GM12872 (cell line): ENCODE data around the gene CGB8.
"Not testable (repeated sequence)": the region's sequence is repeated elsewhere in the genome, so short reads cannot be mapped to it uniquely, and the experiment has no call there.

Source experiments
- CTCF ChIP-seq: IDR thresholded peaks from 3 replicates; pipeline ENCODE4 v1.5.1; 2011; ENCODE audit warnings: low read depth, mild to moderate bottlenecking, low read length, moderate library complexity; ENCODE audit not compliant: insufficient read depth

Gene CGB8

DNA sequence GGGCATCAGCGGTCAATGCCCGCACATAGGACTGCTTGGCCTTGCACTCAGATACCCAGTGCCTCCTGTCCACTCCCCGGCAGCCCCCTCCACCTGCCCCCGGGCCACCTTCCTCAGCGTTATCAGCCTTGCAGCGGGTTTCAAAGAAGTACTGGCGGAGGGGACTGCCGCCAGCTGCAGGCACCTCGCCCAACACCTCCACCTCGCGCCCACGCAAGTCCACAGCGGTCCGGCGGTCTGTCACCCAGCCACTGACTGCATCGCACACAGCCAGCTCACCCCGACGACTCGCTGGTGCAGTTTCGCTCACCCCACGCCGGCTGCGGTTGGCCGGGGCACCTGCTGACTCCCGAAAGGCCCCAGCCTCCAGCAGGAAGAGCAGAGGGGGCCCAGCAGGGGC lies 12.5 kb upstream of the CGB8 start:
- no peak for TF ChIP-seq CTCF

DNA sequence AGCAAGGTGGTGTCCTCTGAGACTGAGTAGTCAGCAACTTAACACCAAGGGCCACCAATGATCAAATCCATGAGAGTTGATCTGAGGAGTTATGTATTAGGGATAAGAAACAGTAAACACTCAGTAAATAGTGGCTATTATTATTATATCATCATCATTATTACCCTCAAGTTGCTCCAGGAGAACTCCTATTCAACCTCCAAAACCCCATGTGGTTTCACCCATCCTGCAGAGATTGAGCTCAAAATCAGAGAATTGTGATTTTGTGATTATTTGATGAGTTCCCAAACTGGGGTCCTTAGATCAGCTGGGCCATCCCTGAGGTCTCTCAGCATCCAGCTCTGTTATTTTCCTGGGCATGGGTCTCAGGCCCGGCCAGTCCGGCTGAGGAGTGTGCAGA lies 12.1 kb upstream of the CGB8 start:
- TF ChIP-seq CTCF, result no peak

DNA sequence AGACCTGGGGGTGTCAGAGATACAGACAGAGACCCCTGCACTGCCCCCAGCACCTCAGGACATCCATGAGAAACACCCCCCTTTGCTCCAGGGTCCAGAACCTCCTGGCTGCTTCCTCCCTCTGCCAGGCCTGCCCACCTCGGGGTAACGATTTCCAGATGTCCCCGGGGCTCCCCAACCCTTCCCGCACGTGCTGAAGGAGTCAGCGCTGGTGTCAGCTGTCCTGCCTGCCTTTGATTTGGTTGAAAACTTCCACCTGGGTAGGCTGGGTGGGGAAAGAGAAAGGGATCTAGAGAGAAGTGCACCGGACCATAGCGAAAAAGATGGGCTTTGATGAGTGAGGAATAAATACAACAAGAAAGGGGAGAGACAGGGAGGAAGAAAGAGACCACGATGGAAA lies 10.1 kb upstream of the CGB8 start:
- TF ChIP-seq CTCF, result no peak

DNA sequence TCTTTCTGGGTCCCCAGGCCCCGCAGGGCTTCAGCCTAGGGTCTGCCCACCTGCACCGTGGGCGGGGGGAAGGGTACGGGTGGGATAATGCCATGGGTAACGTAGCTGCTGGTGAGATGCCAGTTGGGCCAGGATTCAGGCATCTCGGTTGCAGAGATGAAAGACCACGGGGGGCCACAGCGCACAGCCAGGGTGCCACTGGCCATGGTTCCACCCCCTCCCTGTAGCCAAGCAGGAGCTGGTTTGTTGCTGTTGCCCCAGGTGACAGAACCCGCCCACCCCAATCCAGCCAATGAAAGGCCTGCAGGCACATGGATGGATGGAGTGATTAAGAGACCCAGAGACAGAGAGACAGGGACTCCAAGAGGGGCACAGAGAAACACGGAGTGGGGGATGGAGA lies 9.7 kb upstream of the CGB8 start:
- TF ChIP-seq CTCF, result no peak

DNA sequence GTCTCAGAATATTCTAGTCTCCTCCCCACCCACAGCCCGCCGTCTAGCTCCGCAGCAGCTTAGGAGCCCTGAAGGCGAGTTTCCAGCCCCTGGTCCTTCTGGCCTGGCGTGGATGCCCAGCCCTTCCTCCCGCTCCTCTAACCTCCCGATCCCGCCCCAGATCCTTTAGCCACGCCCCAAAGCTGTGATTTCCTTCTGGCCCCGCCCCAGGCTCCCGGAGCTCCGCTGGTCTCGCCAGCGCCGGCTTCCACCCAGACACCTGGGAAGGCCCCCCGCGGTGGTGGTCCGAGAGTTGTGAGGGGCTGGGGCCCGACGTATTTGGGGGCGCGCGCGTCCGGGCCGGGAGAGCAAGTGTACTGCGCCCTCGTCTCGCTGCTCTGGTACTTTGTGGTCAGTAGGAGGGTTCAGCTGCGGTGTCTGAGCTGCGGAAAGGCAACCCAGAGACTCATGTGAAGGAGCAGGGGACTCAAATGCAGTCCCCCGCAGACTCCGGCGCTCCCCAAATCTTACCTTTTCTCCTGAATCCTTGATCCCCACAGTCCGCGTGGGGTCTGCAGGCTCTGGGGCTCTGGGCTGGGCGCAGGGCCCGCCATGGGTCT lies 8.8 kb upstream of the CGB8 start, which contains the start of gene CGB7:
Gene CGB7 (minus strand): TSS at position 114 of the 599 bp plus-strand sequence. CDS start 2,374 bp downstream, outside the sequence.
- no peak for TF ChIP-seq CTCF

DNA sequence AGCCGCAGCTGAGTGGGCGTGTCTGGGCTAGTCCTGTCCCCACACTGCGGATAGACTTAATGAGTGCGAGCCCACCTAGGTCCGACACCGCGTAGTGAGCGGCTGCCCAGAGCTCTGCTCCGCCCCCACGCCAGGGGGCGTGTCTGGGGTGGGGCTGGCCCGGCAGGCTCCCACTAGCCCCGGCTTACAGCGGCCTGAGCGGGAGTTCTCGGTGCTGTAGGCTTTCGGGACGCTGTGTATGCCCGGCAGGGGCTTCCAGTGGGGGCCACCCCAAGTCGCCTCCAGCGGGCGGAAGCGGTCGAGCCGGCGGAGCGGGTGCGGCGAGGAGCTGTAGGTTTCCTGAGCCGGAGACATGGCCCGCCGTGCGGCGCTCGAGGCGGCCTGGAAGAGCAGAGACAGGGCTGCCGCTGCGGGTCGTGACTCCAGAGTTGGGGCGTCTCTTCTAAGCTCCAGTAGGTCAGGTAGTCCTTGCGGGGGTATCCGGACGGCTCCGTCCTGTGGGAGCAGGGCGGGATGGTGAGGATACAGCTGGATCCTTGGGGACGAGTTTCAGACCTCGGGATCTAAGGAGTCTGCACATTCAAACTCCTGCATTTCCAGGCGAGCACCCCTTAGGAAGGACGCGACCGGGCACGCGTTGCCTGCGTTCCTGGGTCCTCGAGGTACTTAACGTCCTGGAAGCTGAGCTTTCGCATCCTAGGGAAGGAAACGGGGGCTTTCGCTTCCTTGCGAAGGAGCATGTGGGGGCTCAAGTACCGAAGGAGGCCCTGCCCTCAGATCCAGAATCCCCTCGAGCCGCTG lies 7.4 kb upstream of the CGB8 start:
- TF ChIP-seq CTCF, result no peak

DNA sequence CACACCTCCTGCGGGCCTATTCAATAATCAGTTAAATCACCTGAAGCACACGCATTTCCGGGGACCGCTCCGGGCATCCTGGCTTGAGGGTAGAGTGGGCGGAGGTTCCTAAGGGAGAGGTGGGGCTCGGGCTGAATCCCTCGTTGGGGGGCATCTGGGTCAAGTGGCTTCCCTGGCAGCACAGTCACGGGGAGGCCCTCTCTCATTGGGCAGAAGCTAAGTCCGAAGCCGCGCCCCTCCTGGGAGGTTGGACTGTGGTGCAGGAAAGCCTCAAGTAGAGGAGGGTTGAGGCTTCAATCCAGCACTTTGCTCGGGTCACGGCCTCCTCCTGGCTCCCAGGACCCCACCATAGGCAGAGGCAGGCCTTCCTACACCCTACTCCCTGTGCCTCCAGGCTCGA lies 5.4 kb downstream of the CGB8 start, which contains the start of gene CGB5:
Gene CGB5 (plus strand): TSS at position 301 of the 400 bp plus-strand sequence. CDS start 362 bp downstream, outside the sequence.
- not testable (repeated sequence) for TF ChIP-seq CTCF
